Measurements from ENCODE around the gene VPS18. TPM values are rescaled to one million over a fixed set of nuclear protein-coding genes. Genes with fewer than 3 reads are reported as not detected.

Gene VPS18
- total RNA-seq, 1 experiment from 2014 or later, result 14.3 TPM

- CTCF ChIA-PET, result no interaction called here
- intact Hi-C loops (cut with micrococcal nuclease; ENCODE audit: unreplicated experiment), result no loop called here
These were observed 43.7 kb downstream of the VPS18 start for GRCh38 chr15:40937762-40938535.

GRCh38 chr15:40938536-40938870 lies 44.3 kb downstream of the VPS18 start:
- H3K27ac Mint-ChIP-seq (ENCODE audit: unreplicated experiment), result no peak overlapping the region
- H3K27me3 Mint-ChIP-seq (ENCODE audit: unreplicated experiment), result no peaks in the 10 kb centered on the region
- no peaks in the 10 kb centered on the region for H3K9me3 Mint-ChIP-seq (ENCODE audit: low read depth, unreplicated experiment)
- H3K4me3 Mint-ChIP-seq (ENCODE audit: low read depth, unreplicated experiment), result no peak overlapping the region
- peaks cover 4% of the 10 kb centered on the region for H3K4me1 Mint-ChIP-seq (ENCODE audit: low read depth, unreplicated experiment)
- TF ChIP-seq CTCF (IDR thresholded peaks at IDR 0.05; ENCODE audit: unreplicated experiment), result no peak
- intact Hi-C loops (cut with micrococcal nuclease; ENCODE audit: unreplicated experiment), result no loop called here
- BruUV-seq (replicated peaks), result no TSS peak
- no peak for DNase-seq
- CTCF ChIA-PET, result no interaction called here
- peaks cover 3% of the 10 kb centered on the region for H3K36me3 Mint-ChIP-seq (ENCODE audit: insufficient read depth, unreplicated experiment)

More at GRCh38 chr15:40937762-40938535, 43.7 kb downstream of the VPS18 start:
- BruUV-seq (replicated peaks), result no TSS peak
- Mint-ChIP-seq H3K27ac (ENCODE audit: unreplicated experiment) (no peak overlapping the region), H3K4me3 (ENCODE audit: low read depth, unreplicated experiment) (no peak overlapping the region), H3K4me1 (ENCODE audit: low read depth, unreplicated experiment) (peaks cover 10% of the 10 kb centered on the region), H3K27me3 (ENCODE audit: unreplicated experiment) (no peaks in the 10 kb centered on the region), H3K36me3 (ENCODE audit: insufficient read depth, unreplicated experiment) (peaks cover 3% of the 10 kb centered on the region), H3K9me3 (ENCODE audit: low read depth, unreplicated experiment) (no peaks in the 10 kb centered on the region)
- peak; percentile 21 for TF ChIP-seq CTCF (IDR thresholded peaks at IDR 0.05; ENCODE audit: unreplicated experiment)
- DNase-seq, result peak; percentile 60

GRCh38 chr15:40940296-40940801 lies 46.1 kb downstream of the VPS18 start:
- no peaks in the 10 kb centered on the region for H3K4me1 Mint-ChIP-seq (ENCODE audit: low read depth, unreplicated experiment)
- CTCF ChIA-PET, result interaction anchor here (1.4 kb wide), 1 partner anchor 10 kb away, joined by 6 read pairs; no protein-coding TSS in a partner anchor
- TF ChIP-seq CTCF (IDR thresholded peaks at IDR 0.05; ENCODE audit: unreplicated experiment), result no peak
- BruUV-seq (replicated peaks), result no TSS peak
- peaks cover 3% of the 10 kb centered on the region for H3K36me3 Mint-ChIP-seq (ENCODE audit: insufficient read depth, unreplicated experiment)
- H3K9me3 Mint-ChIP-seq (ENCODE audit: low read depth, unreplicated experiment), result no peaks in the 10 kb centered on the region
- H3K4me3 Mint-ChIP-seq (ENCODE audit: low read depth, unreplicated experiment), result no peak overlapping the region
- no peak for DNase-seq
- no peaks in the 10 kb centered on the region for H3K27me3 Mint-ChIP-seq (ENCODE audit: unreplicated experiment)
- intact Hi-C loops (cut with micrococcal nuclease; ENCODE audit: unreplicated experiment), result loop anchor here (10.0 kb wide), 1 partner anchor 244 kb away; no protein-coding TSS in a partner anchor
- H3K27ac Mint-ChIP-seq (ENCODE audit: unreplicated experiment), result no peak overlapping the region

- intact Hi-C loops (cut with micrococcal nuclease; ENCODE audit: unreplicated experiment), result loop anchor here (10.0 kb wide), 1 partner anchor 244 kb away; no protein-coding TSS in a partner anchor
- BruUV-seq (replicated peaks), result no TSS peak
These were observed 46.8 kb downstream of the VPS18 start for GRCh38 chr15:40941068-40941527.

More at GRCh38 chr15:40941068-40941527, 46.8 kb downstream of the VPS18 start:
- Mint-ChIP-seq H3K27ac (ENCODE audit: unreplicated experiment) (no peak overlapping the region), H3K27me3 (ENCODE audit: unreplicated experiment) (no peaks in the 10 kb centered on the region), H3K4me1 (ENCODE audit: low read depth, unreplicated experiment) (no peaks in the 10 kb centered on the region), H3K36me3 (ENCODE audit: insufficient read depth, unreplicated experiment) (peaks cover 3% of the 10 kb centered on the region), H3K9me3 (ENCODE audit: low read depth, unreplicated experiment) (no peaks in the 10 kb centered on the region), H3K4me3 (ENCODE audit: low read depth, unreplicated experiment) (peak overlapping the region; percentile 56)
- CTCF ChIA-PET, result interaction anchor here (0.6 to 1.4 kb wide), 5 partner anchors 8 to 35 kb away, joined by 3 to 6 read pairs (median 3); partner anchors contain the start of gene CHAC1
- TF ChIP-seq CTCF (IDR thresholded peaks at IDR 0.05; ENCODE audit: unreplicated experiment), result no peak
- no peak for DNase-seq

Data from Calu3 (cell line).